H9 (cell line): ENCODE measurements around the gene ACP4. TPM values are rescaled to one million over a fixed set of nuclear protein-coding genes. Genes with fewer than 3 reads are reported as not detected.

ENCODE experiments used
- DNase-seq: peaks from one replicate; pipeline ENCODE4 v3.0.0-alpha.2; 2017
- H2AFZ ChIP-seq: one replicate; pipeline ENCODE4 v1.6.1; 2013; ENCODE audit warnings: mild to moderate bottlenecking, low read length, control low read depth, moderate library complexity
- H2AK5ac ChIP-seq: 2 replicates; pipeline ENCODE4 v1.6.1; 2013; ENCODE audit warnings: low read length, control low read depth, mixed read lengths; ENCODE audit not compliant: insufficient read length
- H2BK120ac ChIP-seq: one replicate; pipeline ENCODE4 v1.6.1; 2013; ENCODE audit warnings: low read depth, mild to moderate bottlenecking, low read length, control low read depth, inconsistent platforms; ENCODE audit not compliant: poor library complexity, severe bottlenecking
- H2BK12ac ChIP-seq: 2 replicates; pipeline ENCODE4 v1.6.1; 2013; ENCODE audit warnings: low read length, control low read depth, mixed read lengths, low read depth; ENCODE audit not compliant: insufficient read length
- H2BK15ac ChIP-seq: 2 replicates; pipeline ENCODE4 v1.6.1; 2013; ENCODE audit warnings: low read depth, low read length, control low read depth
- H2BK20ac ChIP-seq: one replicate; pipeline ENCODE4 v1.6.1; 2013; ENCODE audit warnings: low read depth, mild to moderate bottlenecking, low read length, control low read depth, inconsistent platforms; ENCODE audit not compliant: poor library complexity, severe bottlenecking
- H2BK5ac ChIP-seq: 2 replicates; pipeline ENCODE4 v1.6.1; 2013; ENCODE audit warnings: low read length, control low read depth, mixed read lengths; ENCODE audit not compliant: insufficient read length
- H3K14ac ChIP-seq: 2 replicates; pipeline ENCODE4 v1.6.1; 2013; ENCODE audit warnings: low read length, control low read depth; ENCODE audit not compliant: insufficient read depth
- H3K18ac ChIP-seq: 2 replicates; pipeline ENCODE4 v1.6.1; 2013; ENCODE audit warnings: low read depth, mild to moderate bottlenecking, mixed read lengths, low read length, control low read depth; ENCODE audit not compliant: insufficient read length
- H3K23ac ChIP-seq: 2 replicates; pipeline ENCODE4 v1.6.1; 2013; ENCODE audit warnings: low read length, control low read depth, mixed read lengths, low read depth; ENCODE audit not compliant: insufficient read length
- H3K23me2 ChIP-seq: 2 replicates; pipeline ENCODE4 v1.6.1; 2013; ENCODE audit warnings: low read depth, mild to moderate bottlenecking, mixed read lengths, low read length, control low read depth; ENCODE audit not compliant: insufficient read length, poor library complexity, severe bottlenecking
- H3K27ac ChIP-seq: 2 replicates; pipeline ENCODE4 v1.5.1; 2013; ENCODE audit warnings: low read length, control low read depth, mixed read lengths, low read depth; ENCODE audit not compliant: insufficient read length
- H3K27me3 ChIP-seq: 2 replicates; pipeline ENCODE4 v1.6.1; 2013; ENCODE audit warnings: low read length, control low read depth, inconsistent platforms; ENCODE audit not compliant: insufficient read depth
- H3K4ac ChIP-seq: 2 replicates; pipeline ENCODE4 v1.6.1; 2013; ENCODE audit warnings: low read depth, mild to moderate bottlenecking, control low read depth, inconsistent platforms, low read length, moderate library complexity
- H3K4me1 ChIP-seq: 2 replicates; pipeline ENCODE4 v1.6.1; 2013; ENCODE audit warnings: low read length, control low read depth, inconsistent platforms; ENCODE audit not compliant: insufficient read depth
- H3K4me2 ChIP-seq: 2 replicates; pipeline ENCODE4 v1.6.1; 2013; ENCODE audit warnings: low read length, control low read depth, mixed read lengths; ENCODE audit not compliant: insufficient read length, insufficient read depth
- H3K56ac ChIP-seq: 2 replicates; pipeline ENCODE4 v1.6.1; 2013; ENCODE audit warnings: low read depth, mild to moderate bottlenecking, mixed read lengths, low read length, control low read depth; ENCODE audit not compliant: insufficient read length
- H3K79me1 ChIP-seq: 2 replicates; pipeline ENCODE4 v1.6.1; 2013; ENCODE audit warnings: low read depth, mild to moderate bottlenecking, moderate library complexity, low read length, control low read depth, inconsistent platforms; ENCODE audit not compliant: insufficient read depth, poor library complexity, severe bottlenecking
- H3K79me2 ChIP-seq: 2 replicates; pipeline ENCODE4 v1.6.1; 2013; ENCODE audit warnings: low read length, control low read depth, inconsistent platforms; ENCODE audit not compliant: insufficient read depth
- H3K9ac ChIP-seq: 2 replicates; pipeline ENCODE4 v1.6.1; 2013; ENCODE audit warnings: low read length, control low read depth, mixed read lengths; ENCODE audit not compliant: insufficient read length; ENCODE audit errors: extremely low read depth
- H3K9me3 ChIP-seq: one replicate; pipeline ENCODE4 v1.6.1; 2013; ENCODE audit warnings: low read depth, low read length, inconsistent platforms; ENCODE audit not compliant: control insufficient read depth
- H3T11ph ChIP-seq: one replicate; pipeline ENCODE4 v1.6.1; 2013; ENCODE audit warnings: mild to moderate bottlenecking, low read length, control low read depth, inconsistent platforms
- H4K20me1 ChIP-seq: one replicate; pipeline ENCODE4 v1.6.1; 2013; ENCODE audit not compliant: control insufficient read depth, insufficient read length, insufficient read depth
- H4K5ac ChIP-seq: 2 replicates; pipeline ENCODE4 v1.6.1; 2013; ENCODE audit warnings: low read depth, mild to moderate bottlenecking, mixed read lengths, low read length, control low read depth; ENCODE audit not compliant: insufficient read length
- H4K8ac ChIP-seq: replicated peaks from 2 replicates; pipeline ENCODE4 v1.6.1; 2013; ENCODE audit warnings: low read length, control low read depth, mixed read lengths, low read depth; ENCODE audit not compliant: insufficient read length
- H4K91ac ChIP-seq: 2 replicates; pipeline ENCODE4 v1.6.1; 2013; ENCODE audit warnings: low read depth, mild to moderate bottlenecking, moderate library complexity, mixed read lengths, low read length, control low read depth; ENCODE audit not compliant: insufficient read length
- H3K27ac Mint-ChIP-seq, 3 experiments: 2 replicates in 2 of 3; 3 replicates in 1 of 3; pipeline ENCODE4 v1.8.0; 2020 to 2021; ENCODE audit warnings: mixed read lengths in 3 of 3, mild to moderate bottlenecking in 1 of 3, moderate library complexity in 1 of 3
- H3K27me3 Mint-ChIP-seq: 2 replicates; pipeline ENCODE4 v1.8.0; 2021; ENCODE audit warnings: low read depth, mild to moderate bottlenecking, moderate library complexity, mixed read lengths
- H3K36me3 Mint-ChIP-seq, 3 experiments: 2 replicates in 2 of 3; 3 replicates in 1 of 3; pipeline ENCODE4 v1.8.0; 2020 to 2021; ENCODE audit warnings: low read depth in 3 of 3, mixed read lengths in 3 of 3; ENCODE audit not compliant: insufficient read depth in 1 of 3
- H3K4me1 Mint-ChIP-seq, 2 experiments: 2 replicates each; pipeline ENCODE4 v1.8.0; 2020; ENCODE audit warnings: mixed read lengths in 2 of 2
- H3K4me3 Mint-ChIP-seq, 2 experiments: 2 replicates in 1 of 2; 3 replicates in 1 of 2; pipeline ENCODE4 v1.8.0; 2020 to 2021; ENCODE audit warnings: mild to moderate bottlenecking in 2 of 2, mixed read lengths in 2 of 2, moderate library complexity in 1 of 2
- H3K9me3 Mint-ChIP-seq, 2 experiments: 2 replicates in 1 of 2; 3 replicates in 1 of 2; pipeline ENCODE4 v1.8.0; 2020; ENCODE audit warnings: mild to moderate bottlenecking in 2 of 2, mixed read lengths in 2 of 2, moderate library complexity in 1 of 2
- WGBS: extraction: QIAGEN DNeasy Blood & Tissue Kit; methylation state at CpG from one replicate; pipeline ENCODE4 v1.1.7; 2013; ENCODE audit warnings: missing lambda C conversion rate, low lambda C conversion rate, mixed read lengths; ENCODE audit not compliant: insufficient read length; ENCODE audit errors: extremely low coverage; 5-methylcytosine and 5-hydroxymethylcytosine counted together
- total RNA-seq: library from RNA; stranded (reverse); gene quantifications from 2 replicates; pipeline ENCODE4 v1.2.1, GENCODE V29; 2021
- TF ChIP-seq, protein P1 (sequence below): fragments of 200-600 bp; sonication (generic); conservative IDR thresholded peaks from 3 replicates; pipeline ENCODE4 v1.8.0; 2021; ENCODE audit warnings: antibody characterized with exemption, mild to moderate bottlenecking

Gene ACP4
- total RNA-seq, 1 experiment from 2014 or later: not detected

DNA sequence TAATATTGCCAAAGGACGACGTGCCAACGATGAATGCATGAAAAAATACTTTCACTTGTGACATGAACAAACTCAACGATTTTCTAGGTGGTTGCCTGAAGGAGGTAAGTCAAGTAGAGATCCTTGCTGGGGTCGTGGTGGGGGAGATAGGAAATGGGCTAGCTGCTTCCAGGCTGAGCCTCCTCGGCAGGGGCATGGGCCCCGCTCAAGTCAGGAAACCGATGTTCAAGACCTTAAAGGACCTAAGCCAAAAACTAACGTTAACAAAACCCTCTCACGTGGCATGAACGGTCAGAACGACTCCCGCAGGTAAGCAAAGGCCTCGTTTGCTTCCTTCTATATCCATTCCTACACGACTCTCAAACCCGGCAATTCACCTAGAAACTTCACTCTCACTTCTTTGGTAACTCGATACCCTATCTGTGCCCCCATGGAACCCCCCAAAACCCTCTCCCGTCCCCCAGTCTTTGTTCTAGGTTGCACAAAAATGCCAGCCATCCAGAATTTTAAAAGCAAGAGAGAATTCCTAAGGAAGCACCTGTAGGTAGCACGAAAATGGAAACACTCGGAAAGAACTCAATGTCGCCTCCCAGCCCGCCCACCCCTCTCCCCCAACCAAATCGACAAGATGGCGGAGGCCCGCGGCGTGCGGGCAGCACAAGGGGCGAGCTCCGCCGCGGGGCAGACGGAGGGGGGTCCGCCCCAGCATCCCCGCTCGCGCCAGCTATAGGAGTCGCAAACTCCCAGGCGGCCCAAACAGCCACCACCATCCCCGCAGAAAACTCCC, 13.6 kb downstream of the ACP4 start:
- no peak overlapping the region for H2BK12ac ChIP-seq
- no peak overlapping the region for H2BK120ac ChIP-seq
- Mint-ChIP-seq H3K9me3 (peaks cover 3 to 9% of the 10 kb centered on the region in 2 experiments; a peak in 4 of 5 replicates), H3K27ac (peak overlapping the region; percentile 100), H3K36me3 (peaks cover 37 to 53% (median 52%) of the 10 kb centered on the region in 3 experiments), H3K4me1 (peaks cover 15 to 25% of the 10 kb centered on the region in 2 experiments), H3K4me3 (peak overlapping the region; percentile 96 to 99), H3K27me3 (peaks cover 17% of the 10 kb centered on the region)
- no peak overlapping the region for H2AFZ ChIP-seq
- peak overlapping the region; percentile 98 for H3K27ac ChIP-seq
- no peak overlapping the region for H4K91ac ChIP-seq
- peak overlapping the region; percentile 85; the same call in 1 of the 2 replicates for H3K4ac ChIP-seq
- peaks cover 9% of the 10 kb centered on the region for H3K79me1 ChIP-seq
- peak overlapping the region; percentile 100 for H4K5ac ChIP-seq
- H3K23me2 ChIP-seq: peaks cover 11% of the 10 kb centered on the region
- no peak overlapping the region for H3K23ac ChIP-seq
- WGBS: no CpG with 5 or more reads among the region's 40 CpGs
- no peak for DNase-seq
- peaks cover 5% of the 10 kb centered on the region; the same call in 1 of the 2 replicates for H3K4me1 ChIP-seq
- no peak overlapping the region for H4K8ac ChIP-seq
- peaks cover 25% of the 10 kb centered on the region; the same call in 1 of the 2 replicates for H3K79me2 ChIP-seq
- H2BK20ac ChIP-seq: no peak overlapping the region
- TF ChIP-seq, protein P1, sequence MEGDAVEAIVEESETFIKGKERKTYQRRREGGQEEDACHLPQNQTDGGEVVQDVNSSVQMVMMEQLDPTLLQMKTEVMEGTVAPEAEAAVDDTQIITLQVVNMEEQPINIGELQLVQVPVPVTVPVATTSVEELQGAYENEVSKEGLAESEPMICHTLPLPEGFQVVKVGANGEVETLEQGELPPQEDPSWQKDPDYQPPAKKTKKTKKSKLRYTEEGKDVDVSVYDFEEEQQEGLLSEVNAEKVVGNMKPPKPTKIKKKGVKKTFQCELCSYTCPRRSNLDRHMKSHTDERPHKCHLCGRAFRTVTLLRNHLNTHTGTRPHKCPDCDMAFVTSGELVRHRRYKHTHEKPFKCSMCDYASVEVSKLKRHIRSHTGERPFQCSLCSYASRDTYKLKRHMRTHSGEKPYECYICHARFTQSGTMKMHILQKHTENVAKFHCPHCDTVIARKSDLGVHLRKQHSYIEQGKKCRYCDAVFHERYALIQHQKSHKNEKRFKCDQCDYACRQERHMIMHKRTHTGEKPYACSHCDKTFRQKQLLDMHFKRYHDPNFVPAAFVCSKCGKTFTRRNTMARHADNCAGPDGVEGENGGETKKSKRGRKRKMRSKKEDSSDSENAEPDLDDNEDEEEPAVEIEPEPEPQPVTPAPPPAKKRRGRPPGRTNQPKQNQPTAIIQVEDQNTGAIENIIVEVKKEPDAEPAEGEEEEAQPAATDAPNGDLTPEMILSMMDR: no peak
- peak overlapping the region; percentile 95 for H3K14ac ChIP-seq
- H3K18ac ChIP-seq: peak overlapping the region; percentile 97
- peak overlapping the region; percentile 99 for H3K56ac ChIP-seq
- no peak overlapping the region for H2BK15ac ChIP-seq
- H2AK5ac ChIP-seq: no peak overlapping the region
- peaks cover 4% of the 10 kb centered on the region for H4K20me1 ChIP-seq
- no peaks in the 10 kb centered on the region for H3K27me3 ChIP-seq
- no peak overlapping the region for H3T11ph ChIP-seq
- H2BK5ac ChIP-seq: peak overlapping the region; percentile 100
- H3K9ac ChIP-seq: peak overlapping the region; percentile 100
- no peaks in the 10 kb centered on the region for H3K9me3 ChIP-seq
- peak overlapping the region; percentile 99 for H3K4me2 ChIP-seq
